Measurements from ENCODE around the gene TRUB2. TPM values are rescaled to one million over a fixed set of nuclear protein-coding genes. Genes with fewer than 3 reads are reported as not detected.

The TRUB2 gene
- total and polyA plus RNA-seq, 2 of the 13 experiments (the other 11 are each of a cell fraction or from before 2014, with no cell fraction given) = 22.3 to 41.2 TPM

GRCh38 chr9:128349772-128350171 lies 27.5 kb upstream of the TRUB2 start:
- Histone ChIP-seq H3K9me3 (ENCODE audit: low read length) (no peaks in the 10 kb centered on the region), H3K79me2 (ENCODE audit: insufficient read depth, low read length) (no peaks in the 10 kb centered on the region), H3K4me1 (ENCODE audit: insufficient read depth, low read length) (peaks cover 1% of the 10 kb centered on the region), H2AFZ (ENCODE audit: low read length) (no peak overlapping the region), H3K27me3 (ENCODE audit: control insufficient read depth in 1 of 2, insufficient read depth in 2 of 2, low read length in 2 of 2) (no peaks in the 10 kb centered on the region), H3K4me2 (ENCODE audit: low read depth, low read length) (no peak overlapping the region), H4K20me1 (ENCODE audit: insufficient read depth, low read length) (no peaks in the 10 kb centered on the region), H3K27ac (ENCODE audit: extremely low read length, insufficient read depth, low read length) (no peak overlapping the region), H3K4me3 (replicated peaks in 1 of 3; ENCODE audit: insufficient read depth in 1 of 3, low read depth in 2 of 3, low read length in 3 of 3) (no peak overlapping the region), H3K36me3 (replicated peaks in 1 of 2; ENCODE audit: control insufficient read depth in 1 of 2, insufficient read depth in 2 of 2, low read length in 2 of 2) (peaks cover 16 to 51% of the 10 kb centered on the region in 2 experiments; a peak in 4 of 5 replicates), H3K9ac (ENCODE audit: insufficient read depth, low read depth, low read length) (no peak overlapping the region)
- ATAC-seq (no peak), FAIRE-seq (no peak), DNase-seq (ENCODE audit: low spot score) (no peak)
- in situ Hi-C loops (cut with HindIII; ENCODE audit: extremely low pct_ligation_motif_present, low pct_unique_long_range_greater_than_20kb) = no loop called here
- intact Hi-C loops (cut with micrococcal nuclease; ENCODE audit: unreplicated experiment) = no loop called here
- ChIA-PET POLR2A (no interaction called here), CTCF (ENCODE audit: low intra/inter-chr PET ratio, low total read pairs) (no interaction called here)
- WGBS (ENCODE audit: low lambda C conversion rate) = 93% methylated on average over 4 of the region's 6 CpGs
- no TSS peak for BruUV-seq (replicated peaks)
- TF ChIP-seq PRDM15 (CRISPR knock-in tag; IDR thresholded peaks at IDR 0.05) (no peak), ZNF232 (CRISPR knock-in tag; IDR thresholded peaks at IDR 0.05; ENCODE audit: borderline replicate concordance) (no peak), SRSF4 (IDR thresholded peaks at IDR 0.05; ENCODE audit: low read depth, low read length, poor library complexity, severe bottlenecking) (no peak), ZNF180 (CRISPR knock-in tag; IDR thresholded peaks at IDR 0.05; ENCODE audit: borderline replicate concordance, low read depth) (no peak), ZSCAN31 (CRISPR knock-in tag; IDR thresholded peaks at IDR 0.05; ENCODE audit: low read depth) (no peak), FUBP1 (CRISPR knock-in tag; IDR thresholded peaks at IDR 0.05; ENCODE audit: borderline replicate concordance) (no peak), POGK (CRISPR knock-in tag; conservative IDR thresholded peaks at IDR 0.05) (no peak), ZNF761 (CRISPR knock-in tag; conservative IDR thresholded peaks at IDR 0.05) (no peak), ZSCAN21 (CRISPR knock-in tag; IDR thresholded peaks at IDR 0.05; ENCODE audit: borderline replicate concordance) (no peak), NR2F6 (IDR thresholded peaks at IDR 0.05) (no peak), NR2F6 (CRISPR knock-in tag; IDR thresholded peaks at IDR 0.05) (no peak), ZNF446 (CRISPR knock-in tag; IDR thresholded peaks at IDR 0.05) (no peak), TGIF2 (CRISPR knock-in tag; IDR thresholded peaks at IDR 0.05) (no peak), ZNF792 (CRISPR knock-in tag; IDR thresholded peaks at IDR 0.05) (no peak), ZNF766 (CRISPR knock-in tag; IDR thresholded peaks at IDR 0.05; ENCODE audit: borderline replicate concordance) (no peak), CEBPB (IDR thresholded peaks at IDR 0.05; ENCODE audit: borderline replicate concordance, low read depth, low read length) (no peak), PATZ1 (CRISPR knock-in tag; IDR thresholded peaks at IDR 0.05) (no peak)
